HCT116 (cell line): ENCODE results near the gene PIGM. TPM values are rescaled to one million over a fixed set of nuclear protein-coding genes. Genes with fewer than 3 reads are reported as not detected.

Experiments
- ATAC-seq: fragments of 200-7000 bp; cut with Tn5 transposase; 2 replicates; pipeline ENCODE4 v1.9.1; 2020; ENCODE audit warnings: mild to moderate bottlenecking, moderate library complexity
- BruUV-seq: library from RNA; stranded (reverse); fragments of 400-500 nt; replicated peaks from 2 replicates; lab custom pipeline; 2021; lab: Mats Ljungman, UMichigan
- CTCF ChIA-PET: fragments of 300-600 bp; sonication (Branson Sonifier 250); formaldehyde crosslinking; loops from one replicate; lab custom pipeline; 2021; ENCODE audit warnings: antibody characterized with exemption; lab: Charles Lee
- POLR2A ChIA-PET: fragments of 300-600, 350-600 bp; sonication (Branson Sonifier 250); formaldehyde crosslinking; loops from one replicate; lab custom pipeline; 2021; ENCODE audit warnings: antibody characterized with exemption; lab: Charles Lee
- RAD21 ChIA-PET, 2 experiments: fragments of 300-600 bp; sonication (Branson Sonifier 250); formaldehyde crosslinking; loops; one replicate each; lab custom pipeline; 2023; ENCODE audit warnings: low total read pairs in 2 of 2; ENCODE audit not compliant: uncharacterized antibody in 2 of 2, unreplicated experiment in 2 of 2, low non-redundant PET in 1 of 2; lab: Charles Lee
- DNase-seq: peaks from one replicate; pipeline ENCODE4 v3.0.0-alpha.2; 2010; ENCODE audit warnings: low read depth, low spot score
- H2AFZ ChIP-seq: fragments of 200-600 bp; shearing (Covaris generic), sonication (generic); 2 replicates; pipeline ENCODE4 v1.6.1; 2017; ENCODE audit warnings: low read depth, mixed run types, mixed read lengths, antibody characterized with exemption, low read length; ENCODE audit not compliant: poor library complexity, severe bottlenecking
- H3K27ac ChIP-seq: 2 replicates; pipeline ENCODE4 v1.5.1; 2012; ENCODE audit warnings: low read depth, low read length
- H3K27me3 ChIP-seq: fragments of 200-600 bp; sonication (generic); 2 replicates; pipeline ENCODE4 v1.6.1; 2016; ENCODE audit warnings: mixed run types, low read length, mixed read lengths; ENCODE audit not compliant: insufficient read depth
- H3K36me3 ChIP-seq, 2 experiments: fragments of 200-500 bp in 1 of 2; fragments of 200-600 bp in 1 of 2; sonication (Bioruptor generic) in 1 of 2; sonication (generic) in 1 of 2; 2 replicates each; pipeline versions ENCODE4 v1.5.1 to v1.6.1; 2014 to 2016; ENCODE audit warnings: low read length in 2 of 2, inconsistent platforms in 1 of 2, mixed read lengths in 1 of 2, mixed run types in 1 of 2; ENCODE audit not compliant: insufficient read depth in 2 of 2, control insufficient read depth in 1 of 2
- H3K4me1 ChIP-seq, 2 experiments: fragments of 200-600 bp in 1 of 2; sonication (generic) in 1 of 2; 2 replicates each; pipeline versions ENCODE4 v1.5.1 to v1.6.1; 2012 to 2017; ENCODE audit warnings: low read length in 2 of 2, inconsistent platforms in 1 of 2, mild to moderate bottlenecking in 1 of 2, mixed read lengths in 1 of 2, mixed run types in 1 of 2, moderate library complexity in 1 of 2; ENCODE audit not compliant: insufficient read depth in 2 of 2, control insufficient read depth in 1 of 2
- H3K4me2 ChIP-seq: fragments of 200-600 bp; sonication (generic); 2 replicates; pipeline ENCODE4 v1.6.1; 2017; ENCODE audit warnings: mixed run types, low read length, mixed read lengths
- H3K4me3 ChIP-seq, 2 experiments: fragments of 200-600 bp in 1 of 2; sonication (generic) in 1 of 2; replicated peaks in 1 of 2; 2 replicates each; pipeline ENCODE4 v1.5.1; 2011 to 2016; ENCODE audit warnings: low read length in 2 of 2, control low read depth in 1 of 2, low read depth in 1 of 2, mild to moderate bottlenecking in 1 of 2, mixed read lengths in 1 of 2, mixed run types in 1 of 2
- H3K79me2 ChIP-seq: fragments of 200-600 bp; sonication (generic); 2 replicates; pipeline ENCODE4 v1.6.1; 2017; ENCODE audit warnings: mild to moderate bottlenecking, mixed run types, low read length, moderate library complexity, mixed read lengths; ENCODE audit not compliant: insufficient read depth
- H3K9ac ChIP-seq: fragments of 200-600 bp; sonication (generic); 2 replicates; pipeline ENCODE4 v1.6.1; 2016; ENCODE audit warnings: low read length, mixed read lengths
- H3K9me2 ChIP-seq: fragments of 200-600 bp; sonication (generic), shearing (Covaris generic); 2 replicates; pipeline ENCODE4 v1.6.1; 2017; ENCODE audit warnings: mixed run types, mild to moderate bottlenecking, moderate library complexity; ENCODE audit not compliant: insufficient read depth
- H3K9me3 ChIP-seq, 2 experiments: fragments of 200-500 bp in 1 of 2; fragments of 200-600 bp in 1 of 2; sonication (Bioruptor generic) in 1 of 2; sonication (generic) in 1 of 2; 2 replicates each; pipeline ENCODE4 v1.6.1; 2014 to 2017; ENCODE audit warnings: low read length in 2 of 2, mixed read lengths in 2 of 2, inconsistent platforms in 1 of 2, low read depth in 1 of 2, mild to moderate bottlenecking in 1 of 2, mixed run types in 1 of 2, moderate library complexity in 1 of 2; ENCODE audit not compliant: control insufficient read depth in 1 of 2, insufficient read depth in 1 of 2
- H4K20me1 ChIP-seq: fragments of 200-600 bp; sonication (generic), shearing (Covaris generic); 2 replicates; pipeline ENCODE4 v1.6.1; 2017; ENCODE audit warnings: mixed run types, mild to moderate bottlenecking, moderate library complexity; ENCODE audit not compliant: insufficient read depth
- CTCF ChIP-seq, 3 experiments: fragments of 200-600 bp in 1 of 3; sonication (generic) in 1 of 3; IDR thresholded peaks in 2 of 3; conservative IDR thresholded peaks in 1 of 3; 2 replicates each; pipeline ENCODE4 v1.5.1; 2012 to 2017; ENCODE audit warnings: low read depth in 2 of 3, low read length in 2 of 3, antibody characterized with exemption in 1 of 3, borderline replicate concordance in 1 of 3, control low read depth in 1 of 3, mild to moderate bottlenecking in 1 of 3, mixed read lengths in 1 of 3, mixed run types in 1 of 3, moderate library complexity in 1 of 3; ENCODE audit not compliant: insufficient read depth in 1 of 3
- ELF1 ChIP-seq: IDR thresholded peaks from 2 replicates; pipeline ENCODE4 v1.6.1; 2012; ENCODE audit warnings: low read depth, borderline replicate concordance
- SRF ChIP-seq: IDR thresholded peaks from 2 replicates; pipeline ENCODE4 v1.6.1; 2012; ENCODE audit warnings: low read depth
- intact Hi-C: fragments of 100-400 bp; cut with micrococcal nuclease; formaldehyde crosslinking; loops from 2 replicates; pipeline ENCODE4 v1.10.0; 2022
- total RNA-seq: library from RNA; stranded (reverse); gene quantifications from one replicate; pipeline ENCODE4 v1.2.1, GENCODE V29; 2021; ENCODE audit not compliant: unreplicated experiment
- TF ChIP-seq, protein P1 (sequence below): IDR thresholded peaks from 2 replicates; pipeline ENCODE4 v1.6.1; 2012

PIGM gene
- total RNA-seq, 1 experiment from 2014 or later = 4.1 TPM

GRCh38 chr1:160076295-160076694, 44.5 kb upstream of the PIGM start (continued):
- no peak for TF ChIP-seq CTCF (IDR thresholded peaks at IDR 0.05 in 2 of 3, conservative IDR thresholded peaks at IDR 0.05 in 1 of 3; ENCODE audit: borderline replicate concordance in 1 of 3, insufficient read depth in 1 of 3, low read depth in 2 of 3, low read length in 2 of 3)
- no peak for TF ChIP-seq ELF1
- TF ChIP-seq, protein P1, sequence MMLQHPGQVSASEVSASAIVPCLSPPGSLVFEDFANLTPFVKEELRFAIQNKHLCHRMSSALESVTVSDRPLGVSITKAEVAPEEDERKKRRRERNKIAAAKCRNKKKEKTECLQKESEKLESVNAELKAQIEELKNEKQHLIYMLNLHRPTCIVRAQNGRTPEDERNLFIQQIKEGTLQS = no peak

- ChIA-PET CTCF (interaction anchor here (1.3 to 2.0 kb wide), 4 partner anchors 9 to 176 kb away, joined by 3 to 5 read pairs (median 4); no protein-coding TSS in a partner anchor), POLR2A (no interaction called here), RAD21 (no interaction called here)
- BruUV-seq = no TSS peak
- Histone ChIP-seq H3K9me2 (no peaks in the 10 kb centered on the region), H3K27me3 (peaks cover 16% of the 10 kb centered on the region), H4K20me1 (no peaks in the 10 kb centered on the region), H2AFZ (no peak overlapping the region), H3K4me3 (no peak overlapping the region), H3K4me1 (no peaks in the 10 kb centered on the region; a peak in 1 of 4 replicates), H3K9ac (no peak overlapping the region), H3K9me3 (no peaks in the 10 kb centered on the region), H3K36me3 (no peaks in the 10 kb centered on the region), H3K79me2 (no peaks in the 10 kb centered on the region), H3K4me2 (no peak overlapping the region), H3K27ac (no peak overlapping the region)
- DNase-seq = no peak
- ATAC-seq = no peak
- intact Hi-C loops = no loop called here
- TF ChIP-seq SRF = no peak
Measured at GRCh38 chr1:160075836-160076235, 44.0 kb upstream of the PIGM start.

DNA sequence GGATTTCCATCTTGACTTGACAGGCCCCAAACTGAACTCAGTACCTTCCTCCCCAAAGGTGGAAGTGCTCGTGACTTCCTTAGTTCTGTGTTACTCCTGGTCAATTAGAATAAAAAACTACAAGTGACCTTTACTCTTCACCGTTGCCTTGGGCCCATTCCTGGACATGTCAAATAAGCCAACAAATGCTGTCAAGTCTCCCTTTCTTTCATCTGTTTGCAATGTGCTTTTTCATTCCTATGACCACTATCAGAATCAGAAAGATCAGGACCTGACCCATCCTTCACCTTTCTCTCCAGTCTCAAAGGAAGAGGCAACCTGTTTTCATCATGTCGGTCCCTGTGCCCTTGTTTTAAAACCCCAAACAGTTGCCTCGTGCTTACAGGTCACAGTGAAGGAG, 43.1 kb upstream of the PIGM start:
- no peak overlapping the region for H3K27ac ChIP-seq
- intact Hi-C loops = no loop called here
- H2AFZ ChIP-seq = no peak overlapping the region
- TF ChIP-seq CTCF (IDR thresholded peaks at IDR 0.05 in 2 of 3, conservative IDR thresholded peaks at IDR 0.05 in 1 of 3; ENCODE audit: borderline replicate concordance in 1 of 3, insufficient read depth in 1 of 3, low read depth in 2 of 3, low read length in 2 of 3) = no peak
- H3K4me1 ChIP-seq = peaks cover 0 to 5% of the 10 kb centered on the region in 2 experiments; a peak in 2 of 4 replicates
- H4K20me1 ChIP-seq = no peaks in the 10 kb centered on the region
- DNase-seq = no peak
- no peak for ATAC-seq
- no peak overlapping the region for H3K9ac ChIP-seq
- ChIA-PET POLR2A (no interaction called here), CTCF (interaction anchor here (1.7 kb wide), 1 partner anchor 11 kb away, joined by 4 read pairs; no protein-coding TSS in a partner anchor), RAD21 (no interaction called here)
- H3K9me3 ChIP-seq = no peaks in the 10 kb centered on the region
- H3K36me3 ChIP-seq = no peaks in the 10 kb centered on the region
- no peaks in the 10 kb centered on the region for H3K9me2 ChIP-seq
- no TSS peak for BruUV-seq
- H3K4me3 ChIP-seq = no peak overlapping the region
- no peaks in the 10 kb centered on the region for H3K79me2 ChIP-seq
- no peak overlapping the region for H3K4me2 ChIP-seq
- peaks cover 6% of the 10 kb centered on the region for H3K27me3 ChIP-seq
